GM20431 (cell line): ENCODE results near the gene HAUS7.

ENCODE experiments used
- in situ Hi-C: fragments of 300-500 bp; cut with MseI, MboI; formaldehyde crosslinking; loops from one replicate; pipeline ENCODE4 v1.15.0; 2020; ENCODE audit warnings: low sequenced_read_pairs; ENCODE audit not compliant: unreplicated experiment

Gene HAUS7

GRCh38 chrX:153500676-153501280 lies 30.4 kb upstream of the HAUS7 start:
- in situ Hi-C loops, result no loop called here

GRCh38 chrX:153499876-153500275 lies 29.5 kb upstream of the HAUS7 start:
- in situ Hi-C loops, result no loop called here

DNA sequence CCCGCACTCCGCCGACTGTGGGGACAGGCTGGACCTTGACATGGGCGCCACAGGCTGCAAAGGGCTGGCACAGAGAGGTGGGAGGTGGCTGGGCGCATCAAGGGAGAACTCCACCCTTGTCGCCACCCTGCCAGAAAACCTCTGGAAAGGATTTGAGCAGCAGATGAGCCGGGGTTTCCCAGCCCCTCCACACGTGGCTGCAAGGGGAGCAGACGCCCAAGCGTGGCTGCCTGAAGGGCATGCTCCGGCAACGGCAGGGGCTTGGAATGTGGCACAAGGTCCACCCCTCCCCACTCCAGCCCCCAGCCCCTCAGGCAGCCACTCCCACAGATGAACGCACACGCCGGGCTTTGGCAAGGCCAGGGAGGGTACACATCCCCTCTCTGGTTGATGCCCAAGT lies 29.0 kb upstream of the HAUS7 start:
- in situ Hi-C loops, result no loop called here

- in situ Hi-C loops, result no loop called here
Measured at GRCh38 chrX:153498453-153498852, 28.1 kb upstream of the HAUS7 start.

- in situ Hi-C loops, result no loop called here
Measured at GRCh38 chrX:153496590-153496959, 26.2 kb upstream of the HAUS7 start.

DNA sequence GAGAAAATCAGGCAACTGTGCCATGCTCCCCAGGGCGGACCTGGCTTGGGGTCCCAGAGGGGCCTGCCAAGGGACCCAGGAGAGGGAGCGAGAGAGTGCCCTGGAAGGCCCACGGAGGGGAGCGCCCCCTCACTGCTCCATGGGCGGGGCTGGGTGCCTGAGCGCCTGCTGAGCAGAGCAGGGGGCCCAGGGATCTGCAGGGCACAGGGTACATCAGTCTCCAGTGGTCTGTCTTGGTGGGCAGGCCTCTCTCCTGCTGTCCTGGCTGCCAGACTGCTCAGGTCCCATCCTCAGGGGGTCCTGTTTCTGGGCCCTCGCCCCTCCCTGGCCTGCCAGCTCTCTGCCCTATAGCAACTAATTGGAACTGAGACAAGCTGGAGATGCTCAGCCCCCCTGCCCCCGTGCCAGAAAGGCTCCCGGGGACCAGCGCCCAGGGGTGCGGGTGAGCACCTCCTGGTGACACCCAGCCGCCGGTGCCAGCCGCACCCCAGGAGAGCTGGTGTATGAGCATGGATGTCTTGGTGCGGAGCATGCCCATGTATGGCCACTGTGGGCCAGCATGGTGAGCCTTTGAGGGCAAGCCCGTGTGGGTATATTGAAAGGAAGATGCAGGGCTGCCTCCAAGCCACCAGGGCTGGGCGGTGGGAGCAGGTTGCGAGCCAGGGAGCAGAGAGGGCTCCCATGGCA lies 25.7 kb upstream of the HAUS7 start:
- in situ Hi-C loops, result no loop called here

DNA sequence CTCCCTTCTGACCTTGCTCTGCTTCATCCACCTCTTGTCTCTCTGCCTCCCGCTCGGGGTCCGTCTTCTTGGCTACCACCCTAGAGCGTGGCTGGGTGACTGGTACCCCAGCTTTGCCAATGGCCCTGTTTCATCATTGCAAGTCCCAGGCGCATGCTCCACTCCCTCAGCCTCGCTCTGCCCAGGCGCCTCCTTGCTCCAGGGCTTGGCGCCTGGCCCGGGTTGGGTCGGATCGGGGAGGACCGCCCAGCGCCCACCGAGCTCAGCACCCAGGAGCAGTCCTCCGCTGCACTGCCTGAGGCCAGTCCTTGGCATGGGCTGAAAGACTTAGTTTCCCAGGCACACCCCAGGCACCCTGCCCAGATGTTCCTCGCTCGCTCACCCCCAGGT lies 25.0 kb upstream of the HAUS7 start:
- in situ Hi-C loops, result no loop called here

DNA sequence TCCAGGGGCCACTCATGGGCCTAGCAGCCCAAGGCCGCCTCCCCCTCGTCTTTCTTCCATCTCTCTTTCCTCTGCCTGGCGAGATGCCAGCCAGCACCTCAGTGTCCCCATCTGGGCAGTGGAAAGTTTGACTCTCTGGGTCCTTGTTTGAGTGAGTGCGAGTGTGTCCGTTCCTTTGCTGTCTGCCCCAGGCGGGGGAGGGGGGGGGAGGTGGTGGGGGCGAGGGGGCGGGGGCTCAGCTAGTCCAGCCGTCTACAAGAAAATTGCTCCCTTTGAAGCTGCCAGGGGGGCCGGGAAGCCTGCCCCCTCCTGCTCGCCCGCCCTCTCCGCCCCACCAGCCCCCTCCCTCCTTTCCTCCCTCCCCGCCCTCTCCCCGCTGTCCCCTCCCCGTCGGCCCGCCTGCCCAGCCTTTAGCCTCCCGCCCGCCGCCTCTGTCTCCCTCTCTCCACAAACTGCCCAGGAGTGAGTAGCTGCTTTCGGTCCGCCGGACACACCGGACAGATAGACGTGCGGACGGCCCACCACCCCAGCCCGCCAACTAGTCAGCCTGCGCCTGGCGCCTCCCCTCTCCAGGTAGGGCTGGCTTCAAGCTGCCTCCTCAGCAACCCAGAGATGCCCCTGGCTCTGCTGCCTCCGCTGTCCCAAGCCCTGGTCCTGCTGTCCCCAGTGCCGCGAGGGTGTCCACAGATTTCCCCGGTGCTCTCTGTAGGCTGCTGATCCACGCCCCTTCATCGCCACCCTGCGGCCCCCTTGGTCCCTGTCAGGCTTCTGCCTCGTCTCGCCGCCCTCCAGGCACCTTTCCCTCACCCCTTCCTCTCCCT lies 24.4 kb upstream of the HAUS7 start, which contains the start of gene BGN:
TSS of gene BGN (plus strand) at position 440 of the 821 bp plus-strand sequence. CDS start 9,652 bp downstream, outside the sequence.
- in situ Hi-C loops, result no loop called here

DNA sequence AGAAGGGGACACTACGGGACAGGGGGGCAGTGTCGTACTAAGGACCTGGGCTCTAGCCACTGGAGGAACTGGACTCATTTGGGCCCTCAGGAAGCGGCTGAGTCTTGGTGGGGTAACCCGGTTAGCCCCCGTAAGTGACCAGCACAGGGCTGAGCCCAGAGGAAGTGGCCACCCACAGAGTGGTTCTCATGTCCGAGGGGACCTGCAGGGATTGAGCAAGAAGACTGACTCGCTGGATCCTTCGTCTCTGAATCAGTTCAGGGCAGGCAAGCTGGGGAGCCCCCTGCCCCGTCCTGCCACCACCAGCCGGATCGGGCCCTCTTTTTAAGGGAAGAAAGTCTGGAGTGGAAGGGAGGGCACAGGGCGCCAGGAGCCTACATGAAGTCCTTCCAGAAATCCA lies 23.7 kb upstream of the HAUS7 start:
- in situ Hi-C loops, result no loop called here

- in situ Hi-C loops, result no loop called here
Measured at GRCh38 chrX:153493085-153493484, 22.7 kb upstream of the HAUS7 start.

DNA sequence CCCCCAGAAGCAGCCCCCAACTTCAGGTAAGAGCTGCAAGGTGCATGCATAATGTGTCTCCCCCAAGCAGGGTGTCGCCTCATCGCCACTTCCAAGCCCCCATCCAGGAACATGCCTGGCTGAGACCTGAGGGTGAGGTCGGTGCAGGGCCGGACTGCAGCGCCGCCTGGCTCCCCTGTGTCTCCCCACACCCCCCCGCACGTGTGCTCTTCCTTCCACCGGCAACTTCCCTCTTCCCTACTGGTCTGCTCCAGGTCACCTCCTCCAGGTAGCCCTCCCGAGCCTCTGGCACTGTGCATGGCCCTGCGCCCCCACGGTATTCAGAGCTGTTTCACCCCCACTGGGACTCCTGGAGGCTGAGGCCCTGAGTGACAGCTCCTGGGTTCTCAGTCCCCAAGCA lies 22.2 kb upstream of the HAUS7 start:
- in situ Hi-C loops, result no loop called here

- in situ Hi-C loops, result no loop called here
Measured at GRCh38 chrX:153491918-153492317, 21.5 kb upstream of the HAUS7 start.

DNA sequence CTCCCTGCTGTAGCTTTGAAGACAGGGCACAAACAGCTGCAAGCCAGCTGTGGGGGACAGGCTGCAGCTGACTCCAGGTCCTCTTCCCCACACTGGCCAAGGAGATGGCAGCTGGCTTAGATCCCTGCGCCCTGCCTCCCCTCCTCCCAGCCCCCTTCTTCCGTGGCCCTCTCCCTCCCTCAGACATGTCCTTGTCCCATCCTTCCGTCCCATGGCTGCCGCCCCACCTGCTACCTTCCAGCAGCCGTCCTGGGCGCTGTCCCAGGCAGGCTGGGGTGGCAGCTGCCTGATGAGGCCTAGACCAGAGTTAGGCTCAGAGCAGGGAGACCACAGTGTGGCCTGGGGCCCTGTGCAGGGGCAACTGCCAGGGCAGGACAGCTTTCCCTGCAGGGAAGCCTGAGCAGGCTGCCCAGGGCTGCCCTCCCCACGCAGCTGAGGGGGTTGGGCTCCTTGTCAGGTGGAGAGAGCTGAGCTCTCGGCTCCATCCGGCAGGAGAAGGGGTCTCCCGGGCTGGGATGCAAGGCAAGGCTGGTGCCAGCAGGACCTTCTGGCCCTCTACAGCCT lies 21.1 kb upstream of the HAUS7 start:
- in situ Hi-C loops, result no loop called here

GRCh38 chrX:153490217-153490930 lies 20.0 kb upstream of the HAUS7 start:
- in situ Hi-C loops, result no loop called here

DNA sequence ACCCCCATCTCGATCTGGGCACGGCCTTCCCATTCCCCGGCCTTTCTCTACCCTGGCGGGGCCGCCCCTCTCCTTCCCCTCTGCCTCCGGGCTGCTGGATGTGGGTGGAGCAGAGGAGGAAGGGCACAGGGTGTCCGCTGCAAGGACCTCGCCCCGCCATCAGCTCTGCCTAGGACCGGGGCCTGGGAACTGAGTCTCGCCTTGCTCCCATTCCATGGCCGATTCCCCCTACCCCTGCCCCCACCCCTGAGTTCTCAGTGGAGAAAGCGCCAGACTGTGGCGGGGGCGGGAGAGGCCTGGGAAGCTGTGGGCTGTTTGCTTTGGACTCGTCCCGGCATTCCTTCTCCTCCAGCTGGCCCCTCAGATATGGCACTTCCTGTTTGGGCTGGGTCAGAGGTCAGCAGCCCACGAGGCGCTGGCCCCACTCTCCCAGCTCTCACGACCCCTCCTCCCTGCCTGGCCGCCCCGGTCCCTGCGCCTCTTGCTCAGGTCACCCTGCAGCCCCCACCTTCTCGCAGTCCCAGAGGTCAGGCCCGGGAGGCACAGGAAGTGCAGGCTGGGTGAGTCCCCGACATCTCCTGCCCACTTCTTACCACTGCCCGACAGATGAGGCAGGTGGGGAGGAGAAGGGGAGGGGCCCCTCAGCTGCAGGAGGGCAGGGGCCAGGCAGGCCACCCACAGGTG lies 18.0 kb upstream of the HAUS7 start:
- in situ Hi-C loops, result no loop called here

DNA sequence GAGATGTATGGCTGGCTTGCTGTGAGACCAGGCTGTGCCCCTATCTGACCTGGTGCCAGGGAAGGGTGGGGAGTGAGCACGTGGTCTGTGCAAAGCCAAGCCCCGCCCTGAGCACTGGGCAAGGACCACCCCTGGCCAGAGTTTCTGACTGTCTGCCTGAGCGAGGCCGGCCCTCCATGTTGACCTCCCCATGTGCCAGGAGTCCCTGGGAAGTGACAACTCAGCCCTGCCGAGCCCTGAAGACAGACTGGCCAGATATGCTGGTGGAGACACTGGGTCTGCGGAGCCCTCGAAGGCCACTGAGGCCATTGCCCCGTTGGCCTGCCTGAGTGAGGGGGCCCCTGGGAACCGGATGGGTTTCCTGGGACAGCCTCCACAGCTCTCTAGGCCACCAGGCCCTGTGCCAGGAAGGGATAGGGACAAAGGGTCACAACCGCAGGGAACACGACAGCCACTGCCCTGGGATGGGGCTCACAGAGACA lies 17.3 kb upstream of the HAUS7 start:
- in situ Hi-C loops, result no loop called here

GRCh38 chrX:153486171-153486570 lies 15.8 kb upstream of the HAUS7 start:
- in situ Hi-C loops, result no loop called here

DNA sequence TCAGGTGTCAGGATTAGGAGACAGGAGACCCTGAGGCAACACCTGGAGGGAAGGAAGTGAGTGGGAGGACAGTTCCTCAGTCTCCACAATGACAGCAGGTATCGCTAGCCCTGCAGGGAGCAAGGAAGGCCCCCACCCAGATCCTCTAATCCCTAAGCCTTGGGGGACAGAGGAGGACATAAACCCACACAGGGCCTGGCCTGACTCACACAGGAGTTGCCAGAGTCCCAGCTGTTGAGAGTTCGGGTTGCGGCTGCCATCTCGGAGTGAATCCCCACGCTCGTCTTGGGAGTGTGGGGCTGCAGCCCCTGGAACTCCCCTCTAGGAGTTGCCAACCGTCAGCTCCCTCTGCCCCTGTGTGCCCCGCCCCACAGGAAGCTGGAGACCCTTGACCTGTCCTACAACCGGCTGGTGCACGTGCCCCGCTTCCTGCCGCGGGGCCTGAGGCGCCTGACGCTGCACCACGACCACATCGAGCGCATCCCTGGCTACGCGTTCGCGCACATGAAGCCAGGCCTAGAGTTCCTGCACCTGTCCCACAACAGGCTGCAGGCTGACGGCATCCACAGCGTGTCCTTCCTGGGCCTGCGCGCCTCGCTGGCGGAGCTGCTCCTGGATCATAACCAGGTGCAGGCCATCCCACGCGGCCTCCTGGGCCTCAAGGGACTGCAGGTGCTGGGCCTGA lies 15.2 kb upstream of the HAUS7 start:
- in situ Hi-C loops, result no loop called here

DNA sequence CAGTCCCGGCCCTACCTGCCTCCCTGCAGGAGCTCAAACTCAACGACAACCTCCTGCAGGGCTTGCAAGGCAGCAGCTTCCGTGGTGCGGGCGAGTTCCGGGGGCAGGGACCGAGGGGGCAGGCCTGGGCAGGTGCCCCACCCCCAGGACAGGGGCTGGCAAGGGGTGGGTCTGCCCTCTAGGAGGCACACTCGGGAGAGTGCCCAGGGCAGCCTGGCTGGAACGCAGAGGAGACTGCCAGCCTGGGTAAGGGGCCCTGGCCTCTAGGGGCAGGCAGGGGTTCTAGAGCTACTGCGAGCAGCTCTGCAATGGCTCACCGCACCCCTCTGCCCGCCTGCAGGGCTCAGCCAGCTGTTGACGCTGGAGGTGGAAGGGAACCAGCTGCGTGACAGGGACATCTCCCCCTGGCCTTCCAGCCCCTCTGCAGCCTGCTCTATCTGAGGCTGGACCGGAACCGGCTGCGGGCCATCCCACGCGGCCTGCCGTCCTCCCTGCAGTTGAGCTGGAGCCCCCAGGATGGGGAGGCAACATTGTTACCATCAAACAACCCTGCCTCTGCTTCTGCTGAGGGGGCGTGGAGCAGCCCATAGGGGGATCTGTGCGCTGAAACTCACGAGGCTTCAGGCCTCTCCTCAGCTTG lies 12.1 kb upstream of the HAUS7 start:
- in situ Hi-C loops, result no loop called here
